Measurements from ENCODE around the gene NRXN3. TPM values are rescaled to one million over a fixed set of nuclear protein-coding genes. Genes with fewer than 3 reads are reported as not detected.

NRXN3 gene
- total and polyA plus RNA-seq, 2 of the 13 experiments (the other 11 are each of a cell fraction or from before 2014, with no cell fraction given) = 0.03 TPM; not detected in 1

- no peak for DNase-seq (ENCODE audit: low spot score)
- ChIA-PET CTCF (ENCODE audit: low intra/inter-chr PET ratio, low total read pairs) (no interaction called here), POLR2A (no interaction called here)
- Histone ChIP-seq H3K9me3 (ENCODE audit: low read length) (peaks cover 8% of the 10 kb centered on the region; the same call in 1 of the 2 replicates), H4K20me1 (ENCODE audit: insufficient read depth, low read length) (no peaks in the 10 kb centered on the region), H2AFZ (ENCODE audit: low read length) (no peak overlapping the region), H3K4me3 (replicated peaks in 1 of 3; ENCODE audit: insufficient read depth in 1 of 3, low read depth in 2 of 3, low read length in 3 of 3) (no peak overlapping the region), H3K4me2 (ENCODE audit: low read depth, low read length) (no peak overlapping the region), H3K4me1 (ENCODE audit: insufficient read depth, low read length) (no peaks in the 10 kb centered on the region), H3K79me2 (ENCODE audit: insufficient read depth, low read length) (no peaks in the 10 kb centered on the region), H3K9ac (ENCODE audit: insufficient read depth, low read depth, low read length) (no peak overlapping the region), H3K27ac (ENCODE audit: extremely low read length, insufficient read depth, low read length) (no peak overlapping the region), H3K36me3 (replicated peaks in 1 of 2; ENCODE audit: control insufficient read depth in 1 of 2, insufficient read depth in 2 of 2, low read length in 2 of 2) (no peaks in the 10 kb centered on the region), H3K27me3 (ENCODE audit: control insufficient read depth in 1 of 2, insufficient read depth in 2 of 2, low read length in 2 of 2) (no peaks in the 10 kb centered on the region)
- 3% methylated on average over 5 of the region's 5 CpGs for WGBS (ENCODE audit: low lambda C conversion rate)
- no peak for FAIRE-seq
- in situ Hi-C loops (cut with HindIII; ENCODE audit: extremely low pct_ligation_motif_present, low pct_unique_long_range_greater_than_20kb) (no loop called here), intact Hi-C loops (cut with micrococcal nuclease; ENCODE audit: unreplicated experiment) (no loop called here)
- no peak for TF ChIP-seq MLLT10 (CRISPR knock-in tag; IDR thresholded peaks at IDR 0.05)
- no peak for TF ChIP-seq ZNF746 (CRISPR knock-in tag; IDR thresholded peaks at IDR 0.05)
- TF ChIP-seq ZNF639 (CRISPR knock-in tag; conservative IDR thresholded peaks at IDR 0.05) = no peak
- no peak for TF ChIP-seq ZSCAN5A (CRISPR knock-in tag; IDR thresholded peaks at IDR 0.05; ENCODE audit: borderline replicate concordance)
- TF ChIP-seq MXI1 (IDR thresholded peaks at IDR 0.05; ENCODE audit: borderline replicate concordance, low read depth, low read length) = no peak
- no peak for TF ChIP-seq POGZ (CRISPR knock-in tag; IDR thresholded peaks at IDR 0.05)
- no peak for TF ChIP-seq ZNF136 (CRISPR knock-in tag; IDR thresholded peaks at IDR 0.05; ENCODE audit: low read depth)
- TF ChIP-seq HCFC1 (IDR thresholded peaks at IDR 0.05; ENCODE audit: low read depth, low read length) = no peak
- no peak for TF ChIP-seq IRX3 (CRISPR knock-in tag; IDR thresholded peaks at IDR 0.05; ENCODE audit: borderline replicate concordance, low read depth)
- no peak for TF ChIP-seq ATF4 (CRISPR knock-in tag; IDR thresholded peaks at IDR 0.05)
- TF ChIP-seq ZNF737 (CRISPR knock-in tag; IDR thresholded peaks at IDR 0.05; ENCODE audit: borderline replicate concordance) = no peak
- TF ChIP-seq BRF2 (CRISPR knock-in tag; IDR thresholded peaks at IDR 0.05) = no peak
- TF ChIP-seq SNAPC5 (CRISPR knock-in tag; IDR thresholded peaks at IDR 0.05; ENCODE audit: borderline replicate concordance) = no peak
- no peak for TF ChIP-seq PATZ1 (CRISPR knock-in tag; IDR thresholded peaks at IDR 0.05)
- no peak for TF ChIP-seq TBX2 (CRISPR knock-in tag; IDR thresholded peaks at IDR 0.05; ENCODE audit: borderline replicate concordance)
- TF ChIP-seq NFYB (CRISPR knock-in tag; IDR thresholded peaks at IDR 0.05) = no peak
- no peak for TF ChIP-seq CENPX (CRISPR knock-in tag; IDR thresholded peaks at IDR 0.05)
- TF ChIP-seq U2AF2 (IDR thresholded peaks at IDR 0.05; ENCODE audit: low read depth, low read length) = no peak
- no peak for TF ChIP-seq ZNF747 (CRISPR knock-in tag; IDR thresholded peaks at IDR 0.05; ENCODE audit: borderline replicate concordance)
- ATAC-seq = no peak
- no TSS peak for BruUV-seq (replicated peaks)
These were observed 354.6 kb downstream of the NRXN3 start for GRCh38 chr14:78524766-78525165.

Measured in HepG2 (cell line).